GM21528 (cell line): ENCODE results near the gene SLC43A2.

Source experiments
- ATAC-seq: cut with Tn5 transposase; IDR thresholded peaks from one replicate; pipeline ENCODE4 v1.9.1; 2021; ENCODE audit warnings: mild to moderate bottlenecking, moderate library complexity; ENCODE audit not compliant: unreplicated experiment, low FRiP score

SLC43A2 gene

GRCh38 chr17:1625581-1625980 lies 3.1 kb downstream of the SLC43A2 start:
- no peak for ATAC-seq

- ATAC-seq: no peak
These were observed 3.6 kb downstream of the SLC43A2 start for GRCh38 chr17:1625053-1625452.

GRCh38 chr17:1624650-1625049 lies 4.0 kb downstream of the SLC43A2 start:
- no peak for ATAC-seq

GRCh38 chr17:1623057-1623630 lies 5.5 kb downstream of the SLC43A2 start:
- ATAC-seq: no peak

GRCh38 chr17:1621273-1621954 lies 7.2 kb downstream of the SLC43A2 start:
- ATAC-seq: no peak

- ATAC-seq: no peak
These were observed 8.1 kb downstream of the SLC43A2 start for GRCh38 chr17:1620486-1620885.

- no peak for ATAC-seq
These were observed 10.9 kb downstream of the SLC43A2 start for GRCh38 chr17:1617620-1618174.

GRCh38 chr17:1616101-1616500 lies 12.5 kb downstream of the SLC43A2 start:
- no peak for ATAC-seq

- no peak for ATAC-seq
These were observed 16.2 kb downstream of the SLC43A2 start for GRCh38 chr17:1612400-1612799.

- ATAC-seq: no peak
These were observed 16.9 kb downstream of the SLC43A2 start for GRCh38 chr17:1611715-1612114.

GRCh38 chr17:1608676-1609075 lies 20.0 kb downstream of the SLC43A2 start:
- no peak for ATAC-seq

- no peak for ATAC-seq
These were observed 20.7 kb downstream of the SLC43A2 start for GRCh38 chr17:1607971-1608320.

- ATAC-seq: no peak
These were observed 22.2 kb downstream of the SLC43A2 start for GRCh38 chr17:1606352-1606985.

- no peak for ATAC-seq
These were observed 22.8 kb downstream of the SLC43A2 start for GRCh38 chr17:1605681-1606351.

GRCh38 chr17:1604831-1605528 lies 23.7 kb downstream of the SLC43A2 start:
- no peak for ATAC-seq

- ATAC-seq: no peak
These were observed 27.1 kb downstream of the SLC43A2 start for GRCh38 chr17:1601571-1601970.

- no peak for ATAC-seq
These were observed 30.1 kb downstream of the SLC43A2 start for GRCh38 chr17:1598399-1599095.

- no peak for ATAC-seq
These were observed 30.7 kb downstream of the SLC43A2 start for GRCh38 chr17:1597861-1598342.

GRCh38 chr17:1593630-1593931 lies 35.1 kb downstream of the SLC43A2 start:
- no peak for ATAC-seq
